Spleen (tissue), 11 donors: ENCODE data around the gene SRGAP1. TPM values are rescaled to one million over a fixed set of nuclear protein-coding genes. Genes with fewer than 3 reads are reported as not detected.

Source experiments
- DNase-seq: peaks from one replicate; pipeline ENCODE4 v3.0.0-alpha.2; 2020
- H3K27ac ChIP-seq, 8 donors: fragments of 200-600 bp; sonication (generic) in 7 of 8; 1 replicate in 4 of 8; 2 replicates in 4 of 8; pipeline versions ENCODE4 v1.5.0 to v1.8.0; 2016 to 2021; ENCODE audit warnings: inconsistent platforms in 4 of 8, mild to moderate bottlenecking in 4 of 8, moderate library complexity in 1 of 8
- H3K27me3 ChIP-seq, 7 donors: fragments of 200-600 bp; sonication (generic) in 6 of 7; replicated peaks in 1 of 7; 1 replicate in 4 of 7; 2 replicates in 3 of 7; pipeline versions ENCODE4 v1.5.0 to v1.8.0; 2016 to 2021; ENCODE audit warnings: inconsistent platforms in 3 of 7, mild to moderate bottlenecking in 1 of 7
- H3K36me3 ChIP-seq, 6 donors: fragments of 200-600 bp; sonication (generic) in 5 of 6; 1 replicate in 4 of 6; 2 replicates in 2 of 6; pipeline versions ENCODE4 v1.5.0 to v1.8.0; 2016 to 2021; ENCODE audit warnings: inconsistent platforms in 2 of 6
- H3K4me1 ChIP-seq, 6 donors: fragments of 200-600 bp; sonication (generic) in 5 of 6; 1 replicate in 3 of 6; 2 replicates in 3 of 6; pipeline versions ENCODE4 v1.5.0 to v1.8.0; 2016 to 2021; ENCODE audit warnings: inconsistent platforms in 3 of 6
- H3K4me3 ChIP-seq, 8 donors: fragments of 200-600 bp; sonication (generic) in 7 of 8; 1 replicate in 4 of 8; 2 replicates in 4 of 8; pipeline versions ENCODE4 v1.5.0 to v1.8.0; 2016 to 2021; ENCODE audit warnings: inconsistent platforms in 4 of 8, mild to moderate bottlenecking in 4 of 8, moderate library complexity in 2 of 8
- H3K9me3 ChIP-seq, 8 donors: fragments of 200-600 bp; sonication (generic) in 7 of 8; 1 replicate in 4 of 8; 2 replicates in 4 of 8; pipeline versions ENCODE4 v1.5.0 to v1.8.0; 2016 to 2021; ENCODE audit warnings: inconsistent platforms in 4 of 8
- CTCF ChIP-seq, 11 experiments: fragments of 200-600 bp in 7 of 11; fragments of 450-650 bp in 4 of 11; sonication (generic) in 4 of 11; IDR thresholded peaks in 8 of 11; conservative IDR thresholded peaks in 3 of 11; 1 replicate in 7 of 11; 2 replicates in 4 of 11; pipeline versions ENCODE4 v1.4.0 to v1.8.0; 2016 to 2021; ENCODE audit warnings: antibody characterized with exemption in 11 of 11, inconsistent platforms in 4 of 11, mild to moderate bottlenecking in 1 of 11
- POLR2A ChIP-seq, 3 donors: fragments of 450-650 bp; IDR thresholded peaks; one replicate each; pipeline ENCODE4 v1.5.1; 2017; ENCODE audit warnings: antibody characterized with exemption in 3 of 3, mild to moderate bottlenecking in 1 of 3
- POLR2AphosphoS5 ChIP-seq, 3 donors: sonication (generic); formaldehyde crosslinking; IDR thresholded peaks; one replicate each; pipeline ENCODE4 v1.5.1; 2017; ENCODE audit warnings: antibody characterized with exemption in 3 of 3
- whole genome bisulfite sequencing, 5 donors: extraction: QIAGEN DNeasy Blood & Tissue Kit in 3 of 5; methylation state at CpG; one replicate each; pipeline versions ENCODE4 v1.1.5 to v1.1.7; 2013 to 2018; 5-methylcytosine and 5-hydroxymethylcytosine counted together
- intact Hi-C: fragments of 100-400 bp; cut with DNase I; formaldehyde crosslinking; loops from one replicate; pipeline ENCODE4 v1.15.0; 2023; ENCODE audit warnings: low total_unique reads
- polyA plus RNA-seq, 3 donors: library from polyadenylated mRNA; stranded (reverse); fragments of 200-250 nt; gene quantifications; one replicate each; pipeline ENCODE4 v1.2.1, GENCODE V29; 2013
- total RNA-seq, 7 donors: library from RNA; depleted of rRNA in 3 of 7; stranded (reverse); fragments of >200 nt in 3 of 7; fragmentation: NEBNext Ultra II Directional in 4 of 7; extraction: Animal tissue kit (Norgen Biotek cat#: 25700) in 4 of 7; gene quantifications; one replicate each; pipeline versions ENCODE4 v1.1.0 to v1.2.1, GENCODE V29; 2016 to 2021
- donor health status: healthy with polysubstance abuse.
- donor health status: DM: no; HTN: no; CAD: no; lungs with moderate emphysema.
- donor health status: DM: no; HTN: no; CAD: no.
- donor health status: Bipolar disorder and iron deficiency.
- donor health status: healthy.
- donor health status: DM: no; HTN: no; CAD: no.
- donor health status: DM: yes; HTN: yes; CAD: no.

Gene SRGAP1
- total and polyA plus RNA-seq, 10 donors, result 0.37 to 20.1 (median 13.4) TPM

GRCh38 chr12:63905544-63905943 is 61.0 kb downstream of the SRGAP1 start:
- 73 to 91% (median 82%) methylated on average over 4 of the region's 4 CpGs for WGBS, 5 donors
- H3K27me3 ChIP-seq, result no peaks in the 10 kb centered on the region
- TF ChIP-seq CTCF (IDR thresholded peaks at IDR 0.05 in 8 of 11, conservative IDR thresholded peaks at IDR 0.05 in 3 of 11) (no peak), POLR2AphosphoS5 (IDR thresholded peaks at IDR 0.05) (no peak), POLR2A (IDR thresholded peaks at IDR 0.05) (no peak)
- intact Hi-C loops, result no loop called here
- no peak for DNase-seq
- H3K9me3 ChIP-seq, result peaks cover 0 to 21% (median 7%) of the 10 kb centered on the region in 8 donors
- no peak overlapping the region for H3K27ac ChIP-seq
- no peak overlapping the region for H3K4me3 ChIP-seq
- no peaks in the 10 kb centered on the region for H3K36me3 ChIP-seq
- no peaks in the 10 kb centered on the region for H3K4me1 ChIP-seq

GRCh38 chr12:63906876-63907275 is 62.4 kb downstream of the SRGAP1 start:
- Histone ChIP-seq H3K36me3 (no peaks in the 10 kb centered on the region), H3K27me3 (no peaks in the 10 kb centered on the region), H3K4me3 (no peak overlapping the region), H3K4me1 (peaks cover 0 to 7% (median 0%) of the 10 kb centered on the region in 6 donors), H3K9me3 (peaks cover 0 to 21% (median 7%) of the 10 kb centered on the region in 8 donors), H3K27ac (no peak overlapping the region)
- intact Hi-C loops, result no loop called here
- TF ChIP-seq CTCF (IDR thresholded peaks at IDR 0.05 in 8 of 11, conservative IDR thresholded peaks at IDR 0.05 in 3 of 11) (no peak), POLR2AphosphoS5 (IDR thresholded peaks at IDR 0.05) (no peak), POLR2A (IDR thresholded peaks at IDR 0.05) (no peak)
- 68 to 89% (median 80%) methylated on average over 1 of the region's 1 CpG for WGBS, 5 donors
- no peak for DNase-seq

GRCh38 chr12:63907561-63907960 is 63.1 kb downstream of the SRGAP1 start:
- Histone ChIP-seq H3K27me3 (no peaks in the 10 kb centered on the region), H3K27ac (no peak overlapping the region), H3K4me3 (no peak overlapping the region), H3K9me3 (peaks cover 0 to 21% (median 7%) of the 10 kb centered on the region in 8 donors), H3K4me1 (peaks cover 0 to 14% (median 0%) of the 10 kb centered on the region in 6 donors), H3K36me3 (no peaks in the 10 kb centered on the region)
- intact Hi-C loops, result no loop called here
- TF ChIP-seq POLR2A (IDR thresholded peaks at IDR 0.05), result no peak
- TF ChIP-seq CTCF (IDR thresholded peaks at IDR 0.05 in 8 of 11, conservative IDR thresholded peaks at IDR 0.05 in 3 of 11), result no peak
- TF ChIP-seq POLR2AphosphoS5 (IDR thresholded peaks at IDR 0.05), result no peak
- WGBS, 5 donors, result 87 to 96% (median 91%) methylated on average over 2 of the region's 2 CpGs
- no peak for DNase-seq

- WGBS, 5 donors, result 75 to 94% (median 87%) methylated on average over 1 of the region's 1 CpG
Observed at GRCh38 chr12:63909746-63910145, 65.2 kb downstream of the SRGAP1 start.

More at GRCh38 chr12:63909746-63910145, 65.2 kb downstream of the SRGAP1 start:
- intact Hi-C loops, result no loop called here
- no peaks in the 10 kb centered on the region for H3K27me3 ChIP-seq
- TF ChIP-seq POLR2AphosphoS5 (IDR thresholded peaks at IDR 0.05), result no peak
- TF ChIP-seq POLR2A (IDR thresholded peaks at IDR 0.05), result no peak
- no peak for TF ChIP-seq CTCF (IDR thresholded peaks at IDR 0.05 in 8 of 11, conservative IDR thresholded peaks at IDR 0.05 in 3 of 11)
- no peak for DNase-seq
- no peaks in the 10 kb centered on the region for H3K36me3 ChIP-seq
- no peak overlapping the region for H3K4me3 ChIP-seq
- no peak overlapping the region for H3K27ac ChIP-seq
- H3K4me1 ChIP-seq, result peaks cover 0 to 19% (median 0%) of the 10 kb centered on the region in 6 donors
- H3K9me3 ChIP-seq, result peaks cover 0 to 21% (median 7%) of the 10 kb centered on the region in 8 donors
